ENCODE results near the gene ZNF555.

The ZNF555 gene

GRCh38 chr19:2803486-2804155, 37.7 kb upstream of the ZNF555 start:
- DNase-seq = no peak
- peaks cover 61 to 64% of the 10 kb centered on the region in 2 donors for H3K36me3 Mint-ChIP-seq
- ATAC-seq (replicated peaks) = no peak
- H3K27me3 Mint-ChIP-seq = no peaks in the 10 kb centered on the region
- H3K9me3 Mint-ChIP-seq = no peaks in the 10 kb centered on the region
- H3K4me3 Mint-ChIP-seq = no peak overlapping the region
- peaks cover 10% of the 10 kb centered on the region in 2 donors for H3K4me1 Mint-ChIP-seq
- no peak overlapping the region for H3K27ac Mint-ChIP-seq

- Mint-ChIP-seq H3K27me3 (no peaks in the 10 kb centered on the region), H3K4me1 (peaks cover 9 to 10% of the 10 kb centered on the region in 2 donors), H3K27ac (peak overlapping the region; percentile 51), H3K36me3 (peaks cover 64 to 67% of the 10 kb centered on the region in 2 donors), H3K9me3 (no peaks in the 10 kb centered on the region), H3K4me3 (no peak overlapping the region)
- DNase-seq (no peak), ATAC-seq (replicated peaks) (no peak)
These were observed 36.9 kb upstream of the ZNF555 start for GRCh38 chr19:2804156-2805004.

GRCh38 chr19:2805261-2805900, 35.9 kb upstream of the ZNF555 start:
- Mint-ChIP-seq H3K4me1 (peaks cover 9 to 10% of the 10 kb centered on the region in 2 donors), H3K36me3 (peaks cover 64 to 72% of the 10 kb centered on the region in 2 donors), H3K9me3 (no peaks in the 10 kb centered on the region), H3K4me3 (no peak overlapping the region), H3K27me3 (no peaks in the 10 kb centered on the region), H3K27ac (peak overlapping the region; percentile 62)
- DNase-seq (no peak), ATAC-seq (replicated peaks) (no peak)

- Mint-ChIP-seq H3K9me3 (no peaks in the 10 kb centered on the region), H3K4me1 (peaks cover 9 to 10% of the 10 kb centered on the region in 2 donors), H3K27ac (no peak overlapping the region), H3K27me3 (no peaks in the 10 kb centered on the region), H3K36me3 (peaks cover 63 to 68% of the 10 kb centered on the region in 2 donors), H3K4me3 (no peak overlapping the region)
- ATAC-seq (replicated peaks) = no peak
- no peak for DNase-seq
These were observed 35.2 kb upstream of the ZNF555 start for GRCh38 chr19:2805991-2806649.

- no peak for ATAC-seq (replicated peaks)
- H3K27ac Mint-ChIP-seq = no peak overlapping the region
- H3K4me1 Mint-ChIP-seq = peaks cover 8 to 10% of the 10 kb centered on the region in 2 donors
- DNase-seq = no peak
- H3K27me3 Mint-ChIP-seq = no peaks in the 10 kb centered on the region
- no peak overlapping the region for H3K4me3 Mint-ChIP-seq
- no peaks in the 10 kb centered on the region for H3K9me3 Mint-ChIP-seq
- peaks cover 63 to 64% of the 10 kb centered on the region in 2 donors for H3K36me3 Mint-ChIP-seq
These were observed 34.4 kb upstream of the ZNF555 start for GRCh38 chr19:2806736-2807378.

- no peak for ATAC-seq (replicated peaks)
- H3K9me3 Mint-ChIP-seq = no peaks in the 10 kb centered on the region
- H3K27me3 Mint-ChIP-seq = no peaks in the 10 kb centered on the region
- peaks cover 5 to 7% of the 10 kb centered on the region in 2 donors for H3K4me1 Mint-ChIP-seq
- DNase-seq = no peak
- H3K27ac Mint-ChIP-seq = no peak overlapping the region
- peaks cover 58 to 59% of the 10 kb centered on the region in 2 donors for H3K36me3 Mint-ChIP-seq
- no peak overlapping the region for H3K4me3 Mint-ChIP-seq
These were observed 33.7 kb upstream of the ZNF555 start for GRCh38 chr19:2807379-2808128.

GRCh38 chr19:2808129-2808941, 32.9 kb upstream of the ZNF555 start:
- Mint-ChIP-seq H3K4me3 (no peak overlapping the region), H3K27me3 (no peaks in the 10 kb centered on the region), H3K27ac (no peak overlapping the region), H3K9me3 (no peaks in the 10 kb centered on the region), H3K36me3 (peaks cover 51 to 55% of the 10 kb centered on the region in 2 donors), H3K4me1 (peaks cover 0 to 2% of the 10 kb centered on the region in 2 donors)
- DNase-seq (no peak), ATAC-seq (replicated peaks) (no peak)

GRCh38 chr19:2809387-2810140, 31.7 kb upstream of the ZNF555 start:
- DNase-seq (no peak), ATAC-seq (replicated peaks) (no peak)
- Mint-ChIP-seq H3K36me3 (peaks cover 46 to 48% of the 10 kb centered on the region in 2 donors), H3K4me3 (no peak overlapping the region), H3K27me3 (no peaks in the 10 kb centered on the region), H3K9me3 (no peaks in the 10 kb centered on the region), H3K4me1 (no peaks in the 10 kb centered on the region), H3K27ac (peak overlapping the region; percentile 42)

GRCh38 chr19:2810141-2811091, 30.9 kb upstream of the ZNF555 start:
- H3K36me3 Mint-ChIP-seq = peaks cover 39 to 42% of the 10 kb centered on the region in 2 donors
- H3K27me3 Mint-ChIP-seq = no peaks in the 10 kb centered on the region
- no peak for ATAC-seq (replicated peaks)
- H3K4me1 Mint-ChIP-seq = no peaks in the 10 kb centered on the region
- no peaks in the 10 kb centered on the region for H3K9me3 Mint-ChIP-seq
- no peak overlapping the region for H3K4me3 Mint-ChIP-seq
- DNase-seq = no peak
- no peak overlapping the region for H3K27ac Mint-ChIP-seq

GRCh38 chr19:2811221-2811722, 30.0 kb upstream of the ZNF555 start:
- Mint-ChIP-seq H3K27ac (no peak overlapping the region), H3K9me3 (no peaks in the 10 kb centered on the region), H3K4me3 (no peak overlapping the region), H3K4me1 (no peaks in the 10 kb centered on the region), H3K36me3 (peaks cover 39 to 46% of the 10 kb centered on the region in 2 donors), H3K27me3 (no peaks in the 10 kb centered on the region)
- DNase-seq (no peak), ATAC-seq (replicated peaks) (no peak)

- Mint-ChIP-seq H3K36me3 (peaks cover 33 to 41% of the 10 kb centered on the region in 2 donors), H3K27me3 (no peaks in the 10 kb centered on the region), H3K4me1 (no peaks in the 10 kb centered on the region), H3K4me3 (no peak overlapping the region), H3K27ac (no peak overlapping the region), H3K9me3 (no peaks in the 10 kb centered on the region)
- DNase-seq = no peak
- no peak for ATAC-seq (replicated peaks)
These were observed 29.4 kb upstream of the ZNF555 start for GRCh38 chr19:2811735-2812413.

All from stimulated activated naive B cell treated with anti-CD40 and anti-IgM and Interleukin-4, amounts not matched to agents 10 μg/mL and 1 μg/mL and 100 μg/mL, for 72 hours (primary cell).